Gastrocnemius medialis (tissue), 4 donors: ENCODE measurements around the gene SFMBT1. TPM values are rescaled to one million over a fixed set of nuclear protein-coding genes. Genes with fewer than 3 reads are reported as not detected.

Experiments used
- ATAC-seq, 2 donors: fragments of 150-250 bp; one replicate each; pipeline ENCODE4 v1.9.1; 2016
- DNase-seq, 2 donors: peaks; one replicate each; pipeline ENCODE4 v3.0.0-alpha.2; 2019
- H3K27ac ChIP-seq, 4 donors: fragments of 200-600 bp; sonication (generic); 1 replicate in 1 of 4; 2 replicates in 3 of 4; pipeline ENCODE4 v1.5.1; 2016 to 2018; ENCODE audit warnings: mild to moderate bottlenecking in 2 of 4, moderate library complexity in 1 of 4
- H3K27me3 ChIP-seq, 3 donors: fragments of 200-600 bp; sonication (generic) in 2 of 3; 1 replicate in 1 of 3; 2 replicates in 2 of 3; pipeline versions ENCODE4 v1.5.1 to v1.6.0; 2016 to 2019; ENCODE audit warnings: mild to moderate bottlenecking in 1 of 3, moderate library complexity in 1 of 3
- H3K36me3 ChIP-seq, 2 donors: fragments of 200-600 bp; sonication (generic) in 1 of 2; one replicate each; pipeline ENCODE4 v1.5.1; 2017 to 2018
- H3K4me1 ChIP-seq, 2 donors: fragments of 200-600 bp; sonication (generic) in 1 of 2; one replicate each; pipeline ENCODE4 v1.5.1; 2016 to 2017; ENCODE audit warnings: mild to moderate bottlenecking in 2 of 2
- H3K4me3 ChIP-seq, 4 donors: fragments of 200-600 bp; sonication (generic) in 3 of 4; 1 replicate in 1 of 4; 2 replicates in 3 of 4; pipeline ENCODE4 v1.5.1; 2016 to 2019; ENCODE audit warnings: mild to moderate bottlenecking in 2 of 4
- H3K9me3 ChIP-seq, 3 donors: fragments of 200-600 bp; sonication (generic) in 2 of 3; 1 replicate in 1 of 3; 2 replicates in 2 of 3; pipeline ENCODE4 v1.5.1; 2016 to 2019
- CTCF ChIP-seq, 5 experiments: fragments of 450-650 bp in 3 of 5; fragments of 200-600 bp in 2 of 5; sonication (generic) in 2 of 5; IDR thresholded peaks in 4 of 5; conservative IDR thresholded peaks in 1 of 5; 1 replicate in 4 of 5; 2 replicates in 1 of 5; pipeline ENCODE4 v1.5.1; 2016 to 2019; ENCODE audit warnings: antibody characterized with exemption in 5 of 5, mild to moderate bottlenecking in 3 of 5, moderate library complexity in 3 of 5
- POLR2A ChIP-seq, 2 donors: fragments of 450-650 bp; IDR thresholded peaks; one replicate each; pipeline ENCODE4 v1.6.1; 2017; ENCODE audit warnings: antibody characterized with exemption in 2 of 2, mild to moderate bottlenecking in 2 of 2, moderate library complexity in 2 of 2
- in situ Hi-C, 4 donors: fragments of 200-750 bp; cut with MboI; loops; one replicate each; pipeline versions ENCODE4 v1.15.0 to v1.8.0; 2017; ENCODE audit warnings: low sequenced_read_pairs in 4 of 4
- intact Hi-C: fragments of 100-400 bp; cut with DNase I; formaldehyde crosslinking; loops from one replicate; pipeline ENCODE4 v1.15.1; 2023; ENCODE audit warnings: low total_unique reads
- total RNA-seq, 4 donors: library from RNA; depleted of rRNA; stranded (reverse); fragments of >200 nt; gene quantifications; one replicate each; pipeline versions ENCODE4 v1.1.0 to v1.2.3, GENCODE V29; 2016

Gene SFMBT1
- total RNA-seq, 4 donors from 2014 or later = 17.5 to 39.7 (median 29.8) TPM

- Histone ChIP-seq H3K9me3 (no peaks in the 10 kb centered on the region), H3K4me3 (no peak overlapping the region), H3K27ac (no peak overlapping the region), H3K36me3 (no peaks in the 10 kb centered on the region), H3K4me1 (peaks cover 6 to 7% of the 10 kb centered on the region in 2 donors), H3K27me3 (no peaks in the 10 kb centered on the region)
- intact Hi-C loops = no loop called here
- no peak for DNase-seq
- no peak for TF ChIP-seq CTCF (IDR thresholded peaks at IDR 0.05 in 4 of 5, conservative IDR thresholded peaks at IDR 0.05 in 1 of 5)
- no peak for TF ChIP-seq POLR2A (IDR thresholded peaks at IDR 0.05)
- ATAC-seq = no peak
- in situ Hi-C loops = no loop called here
Measured at GRCh38 chr3:53005338-53005737, 40.5 kb downstream of the SFMBT1 start.

- H3K4me3 ChIP-seq = no peak overlapping the region
- no peak for DNase-seq
- H3K27me3 ChIP-seq = no peaks in the 10 kb centered on the region
- no peaks in the 10 kb centered on the region for H3K9me3 ChIP-seq
- H3K36me3 ChIP-seq = no peaks in the 10 kb centered on the region
- ATAC-seq = no peak
- no peak for TF ChIP-seq CTCF (IDR thresholded peaks at IDR 0.05 in 4 of 5, conservative IDR thresholded peaks at IDR 0.05 in 1 of 5)
- no peak for TF ChIP-seq POLR2A (IDR thresholded peaks at IDR 0.05)
- intact Hi-C loops (no loop called here), in situ Hi-C loops (no loop called here)
- H3K27ac ChIP-seq = no peak overlapping the region
- H3K4me1 ChIP-seq = no peaks in the 10 kb centered on the region
Measured at GRCh38 chr3:53003320-53003719, 42.6 kb downstream of the SFMBT1 start.

- intact Hi-C loops = no loop called here
Measured at GRCh38 chr3:52998771-52999513, 46.9 kb downstream of the SFMBT1 start.

GRCh38 chr3:52990637-52991036 lies 55.2 kb downstream of the SFMBT1 start:
- H3K27me3 ChIP-seq = no peaks in the 10 kb centered on the region
- intact Hi-C loops (no loop called here), in situ Hi-C loops (no loop called here)
- ATAC-seq (no peak), DNase-seq (no peak)
- no peak for TF ChIP-seq CTCF (IDR thresholded peaks at IDR 0.05 in 4 of 5, conservative IDR thresholded peaks at IDR 0.05 in 1 of 5)
- TF ChIP-seq POLR2A (IDR thresholded peaks at IDR 0.05) = no peak
- H3K9me3 ChIP-seq = no peaks in the 10 kb centered on the region
- H3K27ac ChIP-seq = peak overlapping the region in 1 of 4 donors; percentile 21
- peaks cover 6 to 15% of the 10 kb centered on the region in 2 donors for H3K4me1 ChIP-seq
- no peaks in the 10 kb centered on the region for H3K36me3 ChIP-seq
- no peak overlapping the region for H3K4me3 ChIP-seq

More at GRCh38 chr3:52998771-52999513, 46.9 kb downstream of the SFMBT1 start:
- TF ChIP-seq POLR2A (IDR thresholded peaks at IDR 0.05) (no peak), CTCF (IDR thresholded peaks at IDR 0.05 in 4 of 5, conservative IDR thresholded peaks at IDR 0.05 in 1 of 5) (no peak)
- no peaks in the 10 kb centered on the region for H3K4me1 ChIP-seq
- no peaks in the 10 kb centered on the region for H3K9me3 ChIP-seq
- no peak overlapping the region for H3K4me3 ChIP-seq
- DNase-seq (no peak), ATAC-seq (no peak)
- in situ Hi-C loops = no loop called here
- H3K36me3 ChIP-seq = no peaks in the 10 kb centered on the region
- H3K27me3 ChIP-seq = no peaks in the 10 kb centered on the region
- no peak overlapping the region for H3K27ac ChIP-seq
